Lung (tissue), 12 donors: ENCODE data around the gene RACGAP1. TPM values are rescaled to one million over a fixed set of nuclear protein-coding genes. Genes with fewer than 3 reads are reported as not detected.

Source experiments
- ATAC-seq: fragments of 200-7000 bp; cut with Tn5 transposase; one replicate; pipeline ENCODE4 v1.9.1; 2020; ENCODE audit warnings: moderate number of reproducible peaks; ENCODE audit not compliant: insufficient read depth, low FRiP score
- DNase-seq, 3 donors: peaks; one replicate each; pipeline ENCODE4 v3.0.0-alpha.2; 2013 to 2017
- H3K27ac ChIP-seq, 2 donors: one replicate each; pipeline ENCODE4 v1.5.1; 2013; ENCODE audit warnings: mild to moderate bottlenecking in 2 of 2, moderate library complexity in 2 of 2, control low read depth in 1 of 2, inconsistent platforms in 1 of 2, low read depth in 1 of 2, low read length in 1 of 2
- H3K27me3 ChIP-seq, 3 donors: one replicate each; pipeline ENCODE4 v1.5.1; 2013; ENCODE audit warnings: low read length in 2 of 3; ENCODE audit not compliant: control insufficient read depth in 3 of 3, insufficient read depth in 3 of 3
- H3K36me3 ChIP-seq, 4 donors: one replicate each; pipeline ENCODE4 v1.5.1; 2013; ENCODE audit warnings: low read length in 4 of 4, mild to moderate bottlenecking in 1 of 4, moderate library complexity in 1 of 4; ENCODE audit not compliant: control insufficient read depth in 4 of 4, insufficient read depth in 4 of 4
- H3K4me1 ChIP-seq, 5 donors: one replicate each; pipeline ENCODE4 v1.5.1; 2013; ENCODE audit warnings: low read length in 5 of 5, mild to moderate bottlenecking in 2 of 5, moderate library complexity in 1 of 5; ENCODE audit not compliant: control insufficient read depth in 5 of 5, insufficient read depth in 5 of 5
- H3K4me3 ChIP-seq: one replicate; pipeline ENCODE4 v1.5.1; 2013; ENCODE audit warnings: mild to moderate bottlenecking, control low read depth, moderate library complexity
- H3K9ac ChIP-seq, 2 donors: one replicate each; pipeline ENCODE4 v1.5.1; 2013; ENCODE audit warnings: low read length in 2 of 2, control low read depth in 1 of 2; ENCODE audit not compliant: insufficient read depth in 1 of 2
- H3K9me3 ChIP-seq, 4 donors: one replicate each; pipeline ENCODE4 v1.5.1; 2013; ENCODE audit warnings: low read length in 3 of 4, mild to moderate bottlenecking in 1 of 4, moderate library complexity in 1 of 4; ENCODE audit not compliant: control insufficient read depth in 4 of 4, insufficient read depth in 3 of 4
- CTCF ChIP-seq: IDR thresholded peaks from 2 replicates; pipeline ENCODE4 v1.5.1; 2012; ENCODE audit warnings: mild to moderate bottlenecking; ENCODE audit errors: control extremely low read depth, extremely low read depth
- WGBS, 2 donors: extraction: QIAGEN DNeasy Blood & Tissue Kit; methylation state at CpG; one replicate each; pipeline ENCODE4 v1.1.7; 2013; 5-methylcytosine and 5-hydroxymethylcytosine counted together
- polyA plus RNA-seq, 2 donors: library from polyadenylated mRNA; stranded (reverse); fragments of 200-250 nt; gene quantifications; one replicate each; pipeline ENCODE4 v1.2.1, GENCODE V29; 2013
- total RNA-seq, 2 donors: library from RNA; depleted of rRNA in 1 of 2; stranded (reverse); fragments of >200 nt in 1 of 2; gene quantifications; one replicate each; pipeline ENCODE4 v1.2.1, GENCODE V29; 2014 to 2021
- donor health status: control.
- donor health status: control.
- donor health status: Bipolar disorder and iron deficiency.
- donor health status: healthy.
- donor health status: DM: yes; HTN: yes; CAD: no.

Gene RACGAP1
- total and polyA plus RNA-seq, 4 donors = 3.8 to 26.8 (median 10.2) TPM

GRCh38 chr12:49972641-49973360 is 52.5 kb downstream of the RACGAP1 start, which contains the start of gene AQP6:
TSS of gene AQP6 (plus strand) at chr12:49972947. CDS start at chr12:49973174, 227 bp downstream.
- Histone ChIP-seq H3K27me3 (peaks cover 0 to 26% (median 3%) of the 10 kb centered on the region in 3 donors), H3K4me1 (peaks cover 0 to 14% (median 0%) of the 10 kb centered on the region in 5 donors), H3K27ac (no peak within 1 kb of the TSS), H3K36me3 (no peaks in the 10 kb centered on the region), H3K4me3 (no peak within 1 kb of the TSS), H3K9me3 (no peaks in the 10 kb centered on the region), H3K9ac (no peak within 1 kb of the TSS)
- DNase-seq (no peak), ATAC-seq (no peak)
- TF ChIP-seq CTCF = no peak
- 90 to 91% methylated on average over 18 of the region's 18 CpGs for WGBS, 2 donors

GRCh38 chr12:49972129-49972528 is 53.2 kb downstream of the RACGAP1 start:
- H3K4me1 ChIP-seq = peaks cover 0 to 18% (median 0%) of the 10 kb centered on the region in 5 donors
- ATAC-seq (no peak), DNase-seq (no peak)
- no peak overlapping the region for H3K9ac ChIP-seq
- H3K4me3 ChIP-seq = no peak overlapping the region
- peaks cover 0 to 26% (median 3%) of the 10 kb centered on the region in 3 donors for H3K27me3 ChIP-seq
- 79 to 89% methylated on average over 9 of the region's 9 CpGs for WGBS, 2 donors
- H3K27ac ChIP-seq = no peak overlapping the region
- H3K9me3 ChIP-seq = no peaks in the 10 kb centered on the region
- no peaks in the 10 kb centered on the region for H3K36me3 ChIP-seq
- no peak for TF ChIP-seq CTCF

- H3K4me3 ChIP-seq = no peak overlapping the region
- H3K9me3 ChIP-seq = no peaks in the 10 kb centered on the region
- 82 to 90% methylated on average over 6 of the region's 6 CpGs for WGBS, 2 donors
- no peak for TF ChIP-seq CTCF
- peak in 1 of 3 donors; percentile 5 for DNase-seq
- H3K27ac ChIP-seq = no peak overlapping the region
- peaks cover 0 to 22% (median 0%) of the 10 kb centered on the region in 5 donors for H3K4me1 ChIP-seq
- no peak overlapping the region for H3K9ac ChIP-seq
- peaks cover 0 to 26% (median 3%) of the 10 kb centered on the region in 3 donors for H3K27me3 ChIP-seq
- no peaks in the 10 kb centered on the region for H3K36me3 ChIP-seq
- no peak for ATAC-seq
Measured at GRCh38 chr12:49971141-49971540, 54.2 kb downstream of the RACGAP1 start.
